ENCODE measurements around the gene APRT. TPM values are rescaled to one million over a fixed set of nuclear protein-coding genes. Genes with fewer than 3 reads are reported as not detected.

Gene APRT
- total RNA-seq, 1 experiment from 2014 or later, result 311 TPM

- POLR2A ChIA-PET, result interaction anchor here (1.1 to 1.3 kb wide), 2 partner anchors 11 to 13 kb away, joined by 3 to 4 read pairs; partner anchors contain the start of gene APRT
- no TSS peak for BruUV-seq (replicated peaks)
- Histone ChIP-seq H3K27me3 (ENCODE audit: insufficient read depth, low read length) (no peaks in the 10 kb centered on the region), H3K36me3 (ENCODE audit: control insufficient read depth in 1 of 2, insufficient read depth in 2 of 2, low read length in 2 of 2) (no peaks in the 10 kb centered on the region), H3K4me1 (ENCODE audit: control insufficient read depth in 1 of 2, insufficient read depth in 2 of 2, low read length in 2 of 2) (peaks cover 10 to 21% of the 10 kb centered on the region in 2 experiments), H3K9me3 (ENCODE audit: control insufficient read depth in 1 of 2, insufficient read depth in 1 of 2, low read depth in 1 of 2, low read length in 2 of 2) (no peaks in the 10 kb centered on the region), H3K9ac (ENCODE audit: low read length) (no peak overlapping the region), H4K20me1 (ENCODE audit: insufficient read depth) (no peaks in the 10 kb centered on the region), H3K4me3 (replicated peaks in 1 of 2; ENCODE audit: low read depth in 1 of 2, low read length in 2 of 2) (no peak overlapping the region), H3K27ac (ENCODE audit: low read depth, low read length) (no peak overlapping the region), H3K4me2 (ENCODE audit: low read length) (no peak overlapping the region), H3K9me2 (ENCODE audit: insufficient read depth) (no peaks in the 10 kb centered on the region), H2AFZ (ENCODE audit: low read depth, low read length, poor library complexity, severe bottlenecking) (no peak overlapping the region), H3K79me2 (ENCODE audit: insufficient read depth, low read length) (peaks cover 5% of the 10 kb centered on the region; the same call in 1 of the 2 replicates)
- CTCF ChIA-PET, result no interaction called here
- DNase-seq (ENCODE audit: low read depth, low spot score) (no peak), ATAC-seq (no peak)
- TF ChIP-seq SP1 (IDR thresholded peaks at IDR 0.05; ENCODE audit: low read depth) (no peak), RAD21 (IDR thresholded peaks at IDR 0.05; ENCODE audit: low read depth) (no peak), EZH2phosphoT487 (IDR thresholded peaks at IDR 0.05; ENCODE audit: borderline replicate concordance) (no peak), FOSL1 (IDR thresholded peaks at IDR 0.05; ENCODE audit: low read depth) (no peak), SRF (IDR thresholded peaks at IDR 0.05; ENCODE audit: low read depth) (no peak), ZNF274 (IDR thresholded peaks at IDR 0.05; ENCODE audit: low read depth, low read length) (no peak), JUND (IDR thresholded peaks at IDR 0.05) (no peak), MAX (IDR thresholded peaks at IDR 0.05) (no peak), ELF1 (IDR thresholded peaks at IDR 0.05; ENCODE audit: borderline replicate concordance, low read depth) (no peak), CEBPB (IDR thresholded peaks at IDR 0.05; ENCODE audit: low read depth) (no peak), YY1 (IDR thresholded peaks at IDR 0.05; ENCODE audit: extremely low read depth, insufficient replicate concordance, low read depth, low read length) (no peak)
- TF ChIP-seq, protein P1, sequence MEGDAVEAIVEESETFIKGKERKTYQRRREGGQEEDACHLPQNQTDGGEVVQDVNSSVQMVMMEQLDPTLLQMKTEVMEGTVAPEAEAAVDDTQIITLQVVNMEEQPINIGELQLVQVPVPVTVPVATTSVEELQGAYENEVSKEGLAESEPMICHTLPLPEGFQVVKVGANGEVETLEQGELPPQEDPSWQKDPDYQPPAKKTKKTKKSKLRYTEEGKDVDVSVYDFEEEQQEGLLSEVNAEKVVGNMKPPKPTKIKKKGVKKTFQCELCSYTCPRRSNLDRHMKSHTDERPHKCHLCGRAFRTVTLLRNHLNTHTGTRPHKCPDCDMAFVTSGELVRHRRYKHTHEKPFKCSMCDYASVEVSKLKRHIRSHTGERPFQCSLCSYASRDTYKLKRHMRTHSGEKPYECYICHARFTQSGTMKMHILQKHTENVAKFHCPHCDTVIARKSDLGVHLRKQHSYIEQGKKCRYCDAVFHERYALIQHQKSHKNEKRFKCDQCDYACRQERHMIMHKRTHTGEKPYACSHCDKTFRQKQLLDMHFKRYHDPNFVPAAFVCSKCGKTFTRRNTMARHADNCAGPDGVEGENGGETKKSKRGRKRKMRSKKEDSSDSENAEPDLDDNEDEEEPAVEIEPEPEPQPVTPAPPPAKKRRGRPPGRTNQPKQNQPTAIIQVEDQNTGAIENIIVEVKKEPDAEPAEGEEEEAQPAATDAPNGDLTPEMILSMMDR (IDR thresholded peaks at IDR 0.05 in 2 of 3, conservative IDR thresholded peaks at IDR 0.05 in 1 of 3; ENCODE audit: borderline replicate concordance in 1 of 3, insufficient read depth in 1 of 3, low read depth in 2 of 3, low read length in 2 of 3), result no peak
- TF ChIP-seq, protein P2, sequence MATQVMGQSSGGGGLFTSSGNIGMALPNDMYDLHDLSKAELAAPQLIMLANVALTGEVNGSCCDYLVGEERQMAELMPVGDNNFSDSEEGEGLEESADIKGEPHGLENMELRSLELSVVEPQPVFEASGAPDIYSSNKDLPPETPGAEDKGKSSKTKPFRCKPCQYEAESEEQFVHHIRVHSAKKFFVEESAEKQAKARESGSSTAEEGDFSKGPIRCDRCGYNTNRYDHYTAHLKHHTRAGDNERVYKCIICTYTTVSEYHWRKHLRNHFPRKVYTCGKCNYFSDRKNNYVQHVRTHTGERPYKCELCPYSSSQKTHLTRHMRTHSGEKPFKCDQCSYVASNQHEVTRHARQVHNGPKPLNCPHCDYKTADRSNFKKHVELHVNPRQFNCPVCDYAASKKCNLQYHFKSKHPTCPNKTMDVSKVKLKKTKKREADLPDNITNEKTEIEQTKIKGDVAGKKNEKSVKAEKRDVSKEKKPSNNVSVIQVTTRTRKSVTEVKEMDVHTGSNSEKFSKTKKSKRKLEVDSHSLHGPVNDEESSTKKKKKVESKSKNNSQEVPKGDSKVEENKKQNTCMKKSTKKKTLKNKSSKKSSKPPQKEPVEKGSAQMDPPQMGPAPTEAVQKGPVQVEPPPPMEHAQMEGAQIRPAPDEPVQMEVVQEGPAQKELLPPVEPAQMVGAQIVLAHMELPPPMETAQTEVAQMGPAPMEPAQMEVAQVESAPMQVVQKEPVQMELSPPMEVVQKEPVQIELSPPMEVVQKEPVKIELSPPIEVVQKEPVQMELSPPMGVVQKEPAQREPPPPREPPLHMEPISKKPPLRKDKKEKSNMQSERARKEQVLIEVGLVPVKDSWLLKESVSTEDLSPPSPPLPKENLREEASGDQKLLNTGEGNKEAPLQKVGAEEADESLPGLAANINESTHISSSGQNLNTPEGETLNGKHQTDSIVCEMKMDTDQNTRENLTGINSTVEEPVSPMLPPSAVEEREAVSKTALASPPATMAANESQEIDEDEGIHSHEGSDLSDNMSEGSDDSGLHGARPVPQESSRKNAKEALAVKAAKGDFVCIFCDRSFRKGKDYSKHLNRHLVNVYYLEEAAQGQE (IDR thresholded peaks at IDR 0.05; ENCODE audit: low read depth), result no peak
- TF ChIP-seq, protein P3, sequence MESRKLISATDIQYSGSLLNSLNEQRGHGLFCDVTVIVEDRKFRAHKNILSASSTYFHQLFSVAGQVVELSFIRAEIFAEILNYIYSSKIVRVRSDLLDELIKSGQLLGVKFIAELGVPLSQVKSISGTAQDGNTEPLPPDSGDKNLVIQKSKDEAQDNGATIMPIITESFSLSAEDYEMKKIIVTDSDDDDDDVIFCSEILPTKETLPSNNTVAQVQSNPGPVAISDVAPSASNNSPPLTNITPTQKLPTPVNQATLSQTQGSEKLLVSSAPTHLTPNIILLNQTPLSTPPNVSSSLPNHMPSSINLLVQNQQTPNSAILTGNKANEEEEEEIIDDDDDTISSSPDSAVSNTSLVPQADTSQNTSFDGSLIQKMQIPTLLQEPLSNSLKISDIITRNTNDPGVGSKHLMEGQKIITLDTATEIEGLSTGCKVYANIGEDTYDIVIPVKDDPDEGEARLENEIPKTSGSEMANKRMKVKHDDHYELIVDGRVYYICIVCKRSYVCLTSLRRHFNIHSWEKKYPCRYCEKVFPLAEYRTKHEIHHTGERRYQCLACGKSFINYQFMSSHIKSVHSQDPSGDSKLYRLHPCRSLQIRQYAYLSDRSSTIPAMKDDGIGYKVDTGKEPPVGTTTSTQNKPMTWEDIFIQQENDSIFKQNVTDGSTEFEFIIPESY (IDR thresholded peaks at IDR 0.05; ENCODE audit: extremely low read depth, insufficient replicate concordance, low read length), result no peak
- TF ChIP-seq, protein P4, sequence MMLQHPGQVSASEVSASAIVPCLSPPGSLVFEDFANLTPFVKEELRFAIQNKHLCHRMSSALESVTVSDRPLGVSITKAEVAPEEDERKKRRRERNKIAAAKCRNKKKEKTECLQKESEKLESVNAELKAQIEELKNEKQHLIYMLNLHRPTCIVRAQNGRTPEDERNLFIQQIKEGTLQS (IDR thresholded peaks at IDR 0.05), result no peak
- intact Hi-C loops (cut with micrococcal nuclease), result no loop called here
- RAD21 ChIA-PET (ENCODE audit: low non-redundant PET in 1 of 2, low total read pairs in 2 of 2, uncharacterized antibody in 2 of 2, unreplicated experiment in 2 of 2), result no interaction called here
These were observed 12.8 kb downstream of the APRT start for GRCh38 chr16:88798772-88799455.
